Activated CD4-positive, CD25-positive, alpha-beta regulatory T cell treated with anti-CD3 and anti-CD28 coated beads, Interleukin-2, amount 50 U/mL, for 16 hours (primary cell): ENCODE data around the gene DALRD3.
A peak's percentile ranks its signal among the peaks of the same experiment; 100 is the strongest.

Source experiments
- DNase-seq: peaks from one replicate; pipeline ENCODE4 v3.0.0-alpha.2; 2020; ENCODE audit warnings: low read depth, low spot score

Gene DALRD3

GRCh38 chr3:49005998-49006397, 12.4 kb downstream of the DALRD3 start:
- DNase-seq = no peak

GRCh38 chr3:49005303-49005680, 13.1 kb downstream of the DALRD3 start:
- DNase-seq = no peak

DNA sequence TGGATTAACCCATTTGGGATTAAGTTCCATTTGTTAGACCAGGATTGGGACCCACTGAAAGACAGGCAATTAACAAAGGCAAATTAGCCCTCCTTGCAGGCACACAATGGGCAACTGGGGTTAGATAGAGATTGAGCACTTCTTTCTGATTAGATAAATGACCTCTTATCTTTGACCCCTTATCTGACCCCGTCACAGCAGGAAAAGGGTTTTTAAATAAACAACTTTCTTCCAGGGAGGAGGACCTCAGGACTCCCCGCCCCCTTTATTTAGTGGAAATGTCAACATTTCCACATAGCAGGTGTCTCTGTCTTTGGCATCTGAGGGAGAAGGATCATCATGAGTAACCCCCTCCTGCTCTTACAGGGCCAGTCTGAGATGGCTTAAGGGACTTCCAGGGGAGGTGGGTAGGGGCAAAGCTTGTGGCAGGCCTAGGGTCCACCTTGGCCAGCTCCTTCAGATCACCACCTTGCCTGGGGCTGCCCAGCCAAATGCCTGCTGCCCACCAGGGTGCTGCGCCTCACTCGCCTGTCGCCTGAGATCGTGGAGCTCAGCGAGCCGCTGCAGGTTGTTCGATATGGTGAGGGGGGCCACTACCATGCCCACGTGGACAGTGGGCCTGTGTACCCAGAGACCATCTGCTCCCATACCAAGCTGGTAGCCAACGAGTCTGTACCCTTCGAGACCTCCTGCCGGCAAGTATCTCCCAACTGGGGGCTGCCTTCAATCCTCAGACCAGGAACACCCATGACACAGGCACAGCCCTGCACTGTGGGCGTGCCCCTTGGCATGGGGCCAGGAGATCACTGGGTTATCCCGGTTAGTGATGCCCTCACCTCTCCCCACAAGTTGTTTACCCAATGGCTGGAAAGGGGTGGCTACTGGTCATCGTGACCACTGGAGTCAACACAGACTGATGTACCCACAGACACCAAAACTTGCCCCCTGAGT, 13.8 kb downstream of the DALRD3 start:
- DNase-seq = no peak

DNA sequence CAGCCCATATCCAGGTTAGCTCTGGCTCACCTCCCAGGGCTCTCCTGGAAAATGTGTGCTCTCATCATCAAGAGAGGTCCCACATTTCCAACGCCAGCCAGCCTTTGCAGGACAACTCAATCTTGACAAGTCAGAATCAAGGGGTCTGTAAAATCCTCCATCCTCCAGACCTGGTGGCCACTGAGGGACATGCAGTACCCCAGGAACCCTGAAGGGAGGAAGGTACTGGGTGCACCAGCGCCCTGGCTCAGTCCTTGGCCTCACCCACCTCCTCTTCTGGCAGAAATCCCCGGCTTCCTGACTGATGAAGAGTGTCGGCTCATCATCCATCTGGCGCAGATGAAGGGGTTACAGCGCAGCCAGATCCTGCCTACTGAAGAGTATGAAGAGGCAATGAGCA, 17.2 kb downstream of the DALRD3 start:
- DNase-seq = no peak

GRCh38 chr3:48999085-48999858, 19.1 kb downstream of the DALRD3 start:
- DNase-seq = no peak

DNA sequence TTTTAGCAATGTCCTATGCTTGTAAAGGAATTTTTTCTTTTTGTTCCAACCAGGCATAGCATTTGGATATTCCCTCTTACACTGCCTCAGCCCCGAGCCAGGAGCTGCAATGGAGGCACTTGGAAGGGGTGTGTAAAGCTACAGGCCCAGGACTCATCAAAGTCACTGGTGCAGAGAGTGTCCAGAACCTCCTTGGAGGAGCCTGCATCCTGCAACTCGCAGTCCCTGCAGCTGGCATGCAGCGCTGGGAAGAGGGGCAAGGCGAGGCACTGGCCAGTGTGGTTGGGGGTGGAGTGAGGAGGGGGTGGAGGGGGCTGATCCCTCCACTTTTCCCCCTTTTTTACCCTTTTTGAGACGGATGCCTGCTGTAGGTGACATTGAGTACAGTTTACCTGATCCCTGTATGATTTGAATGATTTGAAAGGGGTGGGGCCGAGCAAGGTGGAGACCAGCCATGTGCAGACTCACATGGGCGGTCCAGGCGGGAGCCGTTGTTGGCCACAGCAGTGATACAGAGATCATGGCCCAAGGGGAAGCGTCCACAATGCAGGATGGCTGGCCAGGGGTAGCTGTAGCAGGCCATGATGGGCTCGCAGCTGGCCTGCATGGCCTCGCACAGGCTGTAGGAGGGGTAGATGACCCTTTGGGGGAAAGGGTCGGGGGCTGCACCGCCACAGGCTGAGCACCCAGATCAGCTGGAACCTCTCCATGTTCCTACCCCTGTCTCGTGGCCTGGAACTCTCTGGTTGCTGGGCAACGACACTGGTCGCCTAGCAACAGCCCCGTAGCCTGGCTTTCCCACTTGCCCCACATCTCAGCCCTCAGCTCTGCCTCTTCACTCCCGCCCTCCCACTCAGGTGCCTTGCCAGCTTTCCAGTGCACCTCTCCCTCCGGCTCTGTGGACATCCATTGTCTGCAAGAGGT, 20.4 kb downstream of the DALRD3 start:
- no peak for DNase-seq

GRCh38 chr3:48997102-48997635, 21.2 kb downstream of the DALRD3 start:
- DNase-seq = no peak

- DNase-seq = no peak
Observed at GRCh38 chr3:48996640-48997039, 21.7 kb downstream of the DALRD3 start.

- no peak for DNase-seq
Observed at GRCh38 chr3:48993834-48994233, 24.5 kb downstream of the DALRD3 start.

- DNase-seq = no peak
Observed at GRCh38 chr3:48991851-48992545, 26.4 kb downstream of the DALRD3 start.

DNA sequence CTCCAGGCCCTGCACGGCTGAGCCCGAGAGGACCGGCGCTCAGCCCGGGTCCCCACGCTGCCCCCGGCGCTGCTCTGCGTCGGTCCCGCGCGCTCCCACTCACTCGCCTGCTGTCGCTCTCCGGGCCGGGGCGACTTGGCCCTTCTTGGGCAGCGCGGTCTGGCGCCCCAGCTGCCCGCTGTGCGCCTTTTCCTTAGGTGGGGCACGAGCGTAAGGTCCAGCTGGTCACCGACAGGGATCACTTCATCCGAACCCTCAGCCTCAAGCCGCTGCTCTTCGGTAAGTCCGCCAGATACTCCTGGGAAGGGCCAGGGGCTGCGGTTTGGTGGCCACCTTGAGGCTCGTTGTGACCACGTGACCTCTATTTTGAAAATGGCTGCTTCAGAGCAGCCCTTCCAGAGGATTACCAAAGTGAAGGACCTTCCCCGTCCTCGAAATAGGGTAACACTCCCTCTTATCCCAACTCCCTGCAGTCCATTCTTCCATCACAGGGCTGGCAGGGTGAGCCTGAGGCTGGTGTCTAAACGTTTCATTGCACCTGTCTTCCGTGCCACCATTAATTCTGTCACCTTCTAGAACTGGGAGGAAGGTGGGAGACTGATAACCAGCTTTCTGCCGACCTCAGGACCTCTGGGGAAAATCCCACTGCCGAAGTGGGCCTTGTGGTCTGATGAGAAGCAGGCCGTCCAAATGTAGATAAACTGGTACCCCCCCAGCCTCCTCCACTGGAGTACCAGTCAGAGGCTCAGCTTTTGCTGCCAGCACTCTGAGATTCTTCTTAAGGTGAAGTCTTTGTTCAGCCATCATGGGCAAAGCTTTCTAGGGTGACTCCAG, 27.5 kb downstream of the DALRD3 start:
- DNase-seq = no peak

GRCh38 chr3:48989796-48990635, 28.4 kb downstream of the DALRD3 start, which contains the start of gene P4HTM:
P4HTM (plus strand) TSS chr3:48990241; CDS start chr3:48990257, 16 bp downstream.
- DNase-seq = peak; percentile 44

DNA sequence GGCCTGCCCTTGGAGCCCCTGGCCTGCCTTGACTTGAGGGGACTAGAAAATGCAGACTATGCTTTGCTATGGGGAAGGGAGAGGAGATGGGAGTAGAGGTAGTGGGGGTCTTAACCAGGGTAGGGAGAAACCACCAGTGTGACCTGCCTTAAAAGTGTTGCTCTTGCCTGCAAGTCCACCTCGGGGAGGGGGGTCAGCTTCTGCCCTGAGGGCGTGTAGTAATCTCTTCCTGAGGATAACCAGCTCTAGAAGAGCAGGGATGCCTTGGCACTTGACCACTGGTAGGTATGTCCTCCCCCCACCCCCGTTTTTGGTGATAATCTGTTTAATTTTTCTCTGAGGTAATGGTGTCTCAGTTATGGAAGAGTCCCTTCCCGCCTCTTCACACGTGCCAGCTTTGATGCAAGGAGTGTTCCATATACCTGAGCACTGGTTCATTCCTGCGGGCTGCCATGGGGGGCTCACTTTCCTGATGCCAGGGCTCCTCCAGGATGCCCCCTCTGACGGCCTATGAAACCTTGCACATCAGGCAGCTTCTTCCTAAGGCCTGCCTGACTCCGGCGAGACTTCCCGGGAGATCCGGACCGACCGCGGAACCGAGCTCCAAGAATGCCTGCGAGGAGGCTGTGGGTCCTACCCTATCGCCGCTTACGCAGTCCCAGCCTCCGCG, 29.1 kb downstream of the DALRD3 start:
- DNase-seq = no peak

- no peak for DNase-seq
Observed at GRCh38 chr3:48985831-48986376, 32.5 kb downstream of the DALRD3 start.

GRCh38 chr3:48984663-48985062, 33.7 kb downstream of the DALRD3 start:
- DNase-seq = no peak

GRCh38 chr3:48983096-48983495, 35.3 kb downstream of the DALRD3 start:
- DNase-seq = no peak

- no peak for DNase-seq
Observed at GRCh38 chr3:48982686-48983085, 35.7 kb downstream of the DALRD3 start.

DNA sequence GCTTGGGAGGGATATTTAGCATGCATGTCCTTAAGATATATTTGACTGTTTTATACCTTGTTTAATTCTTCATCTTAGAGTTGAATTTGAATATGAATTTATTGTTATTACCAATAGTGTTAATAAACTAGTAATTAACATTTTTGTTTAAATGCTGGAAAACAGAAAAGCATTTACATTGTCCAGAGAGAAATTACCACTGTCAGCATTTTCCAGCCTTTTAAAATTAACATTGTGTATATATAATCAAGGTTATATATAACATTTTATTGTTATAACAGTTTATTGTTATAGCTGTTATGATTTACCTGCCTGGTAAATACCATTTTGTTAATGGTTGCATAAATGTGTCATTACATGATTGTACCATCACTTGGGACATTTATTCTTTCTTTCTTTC, 36.4 kb downstream of the DALRD3 start:
- DNase-seq = no peak
